ENCODE measurements around the gene WRNIP1. TPM values are rescaled to one million over a fixed set of nuclear protein-coding genes. Genes with fewer than 3 reads are reported as not detected.

Gene WRNIP1
- total and polyA plus RNA-seq, 9 of the 15 experiments (the other 6 are each of a cell fraction or from before 2014, with no cell fraction given): 13.2 to 63.6 (median 48.6) TPM

- no peak for TF ChIP-seq ZBTB40 (IDR thresholded peaks at IDR 0.05)
- TF ChIP-seq ZBTB40 (CRISPR knock-in tag; IDR thresholded peaks at IDR 0.05): no peak
- TF ChIP-seq, protein P1, sequence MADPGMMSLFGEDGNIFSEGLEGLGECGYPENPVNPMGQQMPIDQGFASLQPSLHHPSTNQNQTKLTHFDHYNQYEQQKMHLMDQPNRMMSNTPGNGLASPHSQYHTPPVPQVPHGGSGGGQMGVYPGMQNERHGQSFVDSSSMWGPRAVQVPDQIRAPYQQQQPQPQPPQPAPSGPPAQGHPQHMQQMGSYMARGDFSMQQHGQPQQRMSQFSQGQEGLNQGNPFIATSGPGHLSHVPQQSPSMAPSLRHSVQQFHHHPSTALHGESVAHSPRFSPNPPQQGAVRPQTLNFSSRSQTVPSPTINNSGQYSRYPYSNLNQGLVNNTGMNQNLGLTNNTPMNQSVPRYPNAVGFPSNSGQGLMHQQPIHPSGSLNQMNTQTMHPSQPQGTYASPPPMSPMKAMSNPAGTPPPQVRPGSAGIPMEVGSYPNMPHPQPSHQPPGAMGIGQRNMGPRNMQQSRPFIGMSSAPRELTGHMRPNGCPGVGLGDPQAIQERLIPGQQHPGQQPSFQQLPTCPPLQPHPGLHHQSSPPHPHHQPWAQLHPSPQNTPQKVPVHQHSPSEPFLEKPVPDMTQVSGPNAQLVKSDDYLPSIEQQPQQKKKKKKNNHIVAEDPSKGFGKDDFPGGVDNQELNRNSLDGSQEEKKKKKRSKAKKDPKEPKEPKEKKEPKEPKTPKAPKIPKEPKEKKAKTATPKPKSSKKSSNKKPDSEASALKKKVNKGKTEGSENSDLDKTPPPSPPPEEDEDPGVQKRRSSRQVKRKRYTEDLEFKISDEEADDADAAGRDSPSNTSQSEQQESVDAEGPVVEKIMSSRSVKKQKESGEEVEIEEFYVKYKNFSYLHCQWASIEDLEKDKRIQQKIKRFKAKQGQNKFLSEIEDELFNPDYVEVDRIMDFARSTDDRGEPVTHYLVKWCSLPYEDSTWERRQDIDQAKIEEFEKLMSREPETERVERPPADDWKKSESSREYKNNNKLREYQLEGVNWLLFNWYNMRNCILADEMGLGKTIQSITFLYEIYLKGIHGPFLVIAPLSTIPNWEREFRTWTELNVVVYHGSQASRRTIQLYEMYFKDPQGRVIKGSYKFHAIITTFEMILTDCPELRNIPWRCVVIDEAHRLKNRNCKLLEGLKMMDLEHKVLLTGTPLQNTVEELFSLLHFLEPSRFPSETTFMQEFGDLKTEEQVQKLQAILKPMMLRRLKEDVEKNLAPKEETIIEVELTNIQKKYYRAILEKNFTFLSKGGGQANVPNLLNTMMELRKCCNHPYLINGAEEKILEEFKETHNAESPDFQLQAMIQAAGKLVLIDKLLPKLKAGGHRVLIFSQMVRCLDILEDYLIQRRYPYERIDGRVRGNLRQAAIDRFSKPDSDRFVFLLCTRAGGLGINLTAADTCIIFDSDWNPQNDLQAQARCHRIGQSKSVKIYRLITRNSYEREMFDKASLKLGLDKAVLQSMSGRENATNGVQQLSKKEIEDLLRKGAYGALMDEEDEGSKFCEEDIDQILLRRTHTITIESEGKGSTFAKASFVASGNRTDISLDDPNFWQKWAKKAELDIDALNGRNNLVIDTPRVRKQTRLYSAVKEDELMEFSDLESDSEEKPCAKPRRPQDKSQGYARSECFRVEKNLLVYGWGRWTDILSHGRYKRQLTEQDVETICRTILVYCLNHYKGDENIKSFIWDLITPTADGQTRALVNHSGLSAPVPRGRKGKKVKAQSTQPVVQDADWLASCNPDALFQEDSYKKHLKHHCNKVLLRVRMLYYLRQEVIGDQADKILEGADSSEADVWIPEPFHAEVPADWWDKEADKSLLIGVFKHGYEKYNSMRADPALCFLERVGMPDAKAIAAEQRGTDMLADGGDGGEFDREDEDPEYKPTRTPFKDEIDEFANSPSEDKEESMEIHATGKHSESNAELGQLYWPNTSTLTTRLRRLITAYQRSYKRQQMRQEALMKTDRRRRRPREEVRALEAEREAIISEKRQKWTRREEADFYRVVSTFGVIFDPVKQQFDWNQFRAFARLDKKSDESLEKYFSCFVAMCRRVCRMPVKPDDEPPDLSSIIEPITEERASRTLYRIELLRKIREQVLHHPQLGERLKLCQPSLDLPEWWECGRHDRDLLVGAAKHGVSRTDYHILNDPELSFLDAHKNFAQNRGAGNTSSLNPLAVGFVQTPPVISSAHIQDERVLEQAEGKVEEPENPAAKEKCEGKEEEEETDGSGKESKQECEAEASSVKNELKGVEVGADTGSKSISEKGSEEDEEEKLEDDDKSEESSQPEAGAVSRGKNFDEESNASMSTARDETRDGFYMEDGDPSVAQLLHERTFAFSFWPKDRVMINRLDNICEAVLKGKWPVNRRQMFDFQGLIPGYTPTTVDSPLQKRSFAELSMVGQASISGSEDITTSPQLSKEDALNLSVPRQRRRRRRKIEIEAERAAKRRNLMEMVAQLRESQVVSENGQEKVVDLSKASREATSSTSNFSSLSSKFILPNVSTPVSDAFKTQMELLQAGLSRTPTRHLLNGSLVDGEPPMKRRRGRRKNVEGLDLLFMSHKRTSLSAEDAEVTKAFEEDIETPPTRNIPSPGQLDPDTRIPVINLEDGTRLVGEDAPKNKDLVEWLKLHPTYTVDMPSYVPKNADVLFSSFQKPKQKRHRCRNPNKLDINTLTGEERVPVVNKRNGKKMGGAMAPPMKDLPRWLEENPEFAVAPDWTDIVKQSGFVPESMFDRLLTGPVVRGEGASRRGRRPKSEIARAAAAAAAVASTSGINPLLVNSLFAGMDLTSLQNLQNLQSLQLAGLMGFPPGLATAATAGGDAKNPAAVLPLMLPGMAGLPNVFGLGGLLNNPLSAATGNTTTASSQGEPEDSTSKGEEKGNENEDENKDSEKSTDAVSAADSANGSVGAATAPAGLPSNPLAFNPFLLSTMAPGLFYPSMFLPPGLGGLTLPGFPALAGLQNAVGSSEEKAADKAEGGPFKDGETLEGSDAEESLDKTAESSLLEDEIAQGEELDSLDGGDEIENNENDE (IDR thresholded peaks at IDR 0.05; ENCODE audit: low read depth, low read length): no peak
- TF ChIP-seq ZNF133 (CRISPR knock-in tag; IDR thresholded peaks at IDR 0.05): no peak
- TF ChIP-seq ZBTB43 (CRISPR knock-in tag; IDR thresholded peaks at IDR 0.05): no peak
- no peak for TF ChIP-seq CAMTA2 (CRISPR knock-in tag; conservative IDR thresholded peaks at IDR 0.05)
Observed at GRCh38 chr6:2770171-2770570, 5.0 kb downstream of the WRNIP1 start (continued).
